H54 (cell line): ENCODE measurements around the gene JAKMIP1.
A peak's percentile ranks its signal among the peaks of the same experiment; 100 is the strongest.
"Not testable (repeated sequence)": the region's sequence is repeated elsewhere in the genome, so short reads cannot be mapped to it uniquely, and the experiment has no call there.

Experiments
- DNase-seq: peaks from one replicate; pipeline ENCODE4 v3.0.0; 2011; ENCODE audit warnings: low spot score, mixed read lengths; ENCODE audit not compliant: insufficient read length
- FAIRE-seq: peaks from 3 replicates; lab custom pipeline; 2011; peaks lifted over from hg19 to GRCh38; lab: Jason Lieb, UNC
- POLR2A ChIP-seq: IDR thresholded peaks from 2 replicates; pipeline ENCODE4 v1.6.1; 2011; ENCODE audit warnings: low read depth, mild to moderate bottlenecking, low read length

Gene JAKMIP1

DNA sequence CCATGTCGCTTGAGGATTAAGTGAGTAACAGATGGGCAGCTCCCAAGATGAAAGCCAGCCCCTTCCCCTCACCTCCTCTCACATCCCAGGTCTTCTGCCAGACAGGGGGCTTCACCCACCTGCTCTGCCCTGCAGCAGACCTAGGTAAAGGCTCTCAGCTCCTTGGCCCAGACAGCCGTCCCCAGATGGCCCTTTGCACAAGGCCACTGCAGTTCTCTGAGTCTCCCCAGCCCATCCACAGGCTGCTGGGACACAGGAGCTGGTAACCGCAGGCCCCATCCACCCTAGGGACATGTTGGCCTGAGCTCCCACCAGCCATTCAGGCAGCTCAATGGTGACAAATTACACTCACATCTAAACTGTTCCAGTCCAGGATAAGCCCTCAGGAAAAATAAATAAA is 197.4 kb downstream of the JAKMIP1 start:
- TF ChIP-seq POLR2A: no peak
- FAIRE-seq (no peak), DNase-seq (no peak)

DNA sequence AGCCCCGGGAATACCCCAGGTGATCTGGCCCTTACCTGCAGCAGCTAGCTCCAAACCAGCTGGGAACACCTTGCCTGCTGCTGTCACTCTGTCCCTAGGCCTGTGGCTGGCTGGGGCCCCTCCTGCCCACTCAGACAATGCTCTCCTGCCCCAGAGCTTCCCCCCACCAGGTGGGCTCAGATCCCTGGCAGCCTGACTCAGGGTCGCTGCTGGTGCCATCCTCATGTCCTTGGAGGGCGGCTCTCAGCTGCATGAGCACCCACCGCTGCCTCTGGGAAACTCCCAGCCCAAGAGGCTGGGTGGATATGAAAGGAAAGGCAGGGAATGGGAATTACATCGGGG is 197.9 kb downstream of the JAKMIP1 start:
- no peak for TF ChIP-seq POLR2A
- DNase-seq: no peak
- no peak for FAIRE-seq

DNA sequence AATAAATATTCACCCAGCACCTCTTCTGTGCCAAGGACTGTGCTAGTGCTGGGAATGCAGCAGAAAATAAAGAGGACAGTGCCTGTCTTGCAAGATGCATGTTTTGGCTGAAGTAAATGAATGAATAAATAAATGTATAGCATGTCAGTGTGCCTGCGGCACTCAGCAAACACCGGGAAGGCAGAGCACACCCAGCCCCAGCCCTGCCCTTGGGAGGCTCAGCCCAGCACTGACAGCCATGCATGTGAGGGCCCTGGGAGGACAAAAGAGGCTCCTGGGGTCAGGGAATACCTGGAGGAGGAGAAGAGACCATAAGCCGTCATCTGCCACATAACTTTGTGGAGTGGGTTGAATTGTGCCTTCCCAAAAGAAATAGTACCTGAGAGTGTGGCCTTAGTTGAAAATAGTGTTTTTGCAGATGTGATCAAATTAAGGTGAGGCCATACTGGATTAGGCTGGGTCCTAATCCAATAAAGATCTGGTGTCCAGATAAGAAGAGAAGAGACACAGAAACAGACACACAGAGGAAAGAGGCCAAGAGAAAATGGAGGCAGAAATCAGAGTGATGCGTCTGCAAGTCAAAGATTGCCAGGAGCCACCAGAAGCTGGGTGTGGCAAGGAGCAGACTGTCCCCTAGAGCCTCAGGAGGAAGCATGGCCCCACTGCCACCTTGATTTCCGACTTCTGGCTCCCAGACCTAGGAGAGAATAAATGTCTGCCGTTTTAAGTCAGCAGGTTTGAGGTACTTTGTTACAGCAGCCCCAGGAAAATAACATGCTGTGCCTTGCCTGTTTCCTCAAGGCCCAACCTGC is 198.5 kb downstream of the JAKMIP1 start:
- TF ChIP-seq POLR2A: no peak
- FAIRE-seq (no peak), DNase-seq (no peak)

DNA sequence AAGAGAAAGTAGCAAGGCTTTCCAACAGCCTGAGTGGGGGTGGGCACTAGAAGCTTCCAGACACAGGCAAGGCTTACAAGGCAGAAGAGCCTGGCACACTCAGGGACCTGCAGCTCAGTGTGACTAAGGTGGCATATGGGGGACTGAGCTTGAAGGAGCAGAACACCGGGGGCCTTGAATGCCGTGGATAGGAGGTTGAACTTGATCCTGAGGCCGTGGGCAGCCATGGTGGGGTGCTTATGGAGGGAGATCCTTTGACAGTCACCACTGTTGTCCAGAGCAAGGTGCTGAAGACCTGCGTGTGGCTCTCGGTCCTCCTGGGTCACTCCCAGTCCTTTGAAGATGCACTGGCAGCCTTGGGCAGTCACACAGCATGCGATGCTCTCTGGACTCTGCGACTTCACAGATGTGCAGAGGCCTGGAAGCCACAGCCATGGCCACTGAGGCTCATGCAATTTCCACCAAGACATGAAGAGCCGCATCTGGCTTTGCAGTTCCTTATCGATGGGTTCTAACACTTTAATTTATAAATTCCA is 200.5 kb downstream of the JAKMIP1 start:
- TF ChIP-seq POLR2A: no peak
- FAIRE-seq: no peak
- no peak for DNase-seq

DNA sequence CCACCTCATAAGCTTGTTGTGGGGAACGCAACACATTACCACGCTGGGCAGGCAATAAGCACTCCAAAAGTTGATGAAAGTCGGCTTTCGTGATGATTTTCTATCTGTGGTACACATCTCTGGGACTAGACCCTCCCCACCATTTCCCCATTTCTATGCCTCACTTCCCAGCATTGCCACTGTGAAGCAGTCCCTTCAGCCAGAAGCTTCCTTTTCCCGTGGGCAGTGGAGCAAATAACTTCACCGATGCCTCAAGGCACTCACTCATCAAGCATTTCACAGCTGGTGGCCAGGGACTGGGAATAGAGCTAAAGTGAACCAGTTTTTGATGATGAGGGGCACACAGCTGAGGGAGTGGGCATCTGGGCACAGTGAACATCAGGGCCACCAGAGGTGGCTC is 201.0 kb downstream of the JAKMIP1 start:
- DNase-seq: no peak
- FAIRE-seq: no peak
- no peak for TF ChIP-seq POLR2A

DNA sequence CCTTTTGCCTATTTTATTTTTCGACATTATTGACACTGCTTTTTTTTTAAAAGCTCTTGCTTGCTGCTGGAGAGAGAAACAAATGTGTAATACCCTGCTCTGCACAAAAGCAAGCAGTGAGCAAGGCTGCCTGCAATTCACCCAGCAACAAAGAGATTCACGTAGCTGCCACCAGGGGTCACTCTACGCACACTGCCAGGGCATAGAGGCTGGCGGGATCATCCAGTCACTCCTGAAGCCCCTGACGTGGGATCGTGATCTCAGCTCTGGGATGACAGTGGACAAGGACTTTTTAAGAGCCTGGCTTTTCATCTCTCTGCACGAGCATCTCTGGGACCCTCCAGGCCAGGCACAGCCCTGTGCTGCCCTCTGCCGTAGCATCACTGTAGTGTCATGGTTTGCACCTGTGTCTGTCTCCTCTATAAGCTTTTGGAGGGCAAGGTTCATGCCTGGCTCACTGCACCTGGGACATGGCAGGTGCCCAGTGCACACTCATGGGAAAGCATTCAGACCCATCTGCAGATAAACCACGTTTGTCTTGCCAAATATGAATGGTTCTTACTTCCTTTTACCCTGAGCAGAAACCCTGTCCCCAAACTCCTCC is 201.9 kb downstream of the JAKMIP1 start:
- TF ChIP-seq POLR2A: no peak
- no peak for FAIRE-seq
- DNase-seq: peak; percentile 81

DNA sequence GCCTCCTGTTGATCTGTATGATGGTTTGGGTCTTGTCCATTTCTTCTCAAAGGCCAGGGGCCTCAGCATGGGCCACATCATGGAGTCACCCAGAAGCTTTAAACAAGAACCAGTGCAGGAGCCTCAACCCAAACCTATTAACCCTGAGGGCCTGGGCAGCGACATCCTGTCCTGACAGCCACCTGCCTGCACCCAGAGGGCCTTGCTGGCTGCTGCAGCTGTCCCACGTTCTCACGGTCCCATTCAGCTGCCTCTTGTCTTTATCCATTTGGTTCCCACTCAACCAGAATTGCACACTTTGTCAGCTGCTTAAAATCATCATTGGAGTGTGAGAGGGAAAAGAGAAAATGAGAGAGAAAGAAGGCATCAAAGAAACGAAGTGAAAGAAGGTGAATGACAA is 203.7 kb downstream of the JAKMIP1 start:
- no peak for FAIRE-seq
- no peak for TF ChIP-seq POLR2A

DNA sequence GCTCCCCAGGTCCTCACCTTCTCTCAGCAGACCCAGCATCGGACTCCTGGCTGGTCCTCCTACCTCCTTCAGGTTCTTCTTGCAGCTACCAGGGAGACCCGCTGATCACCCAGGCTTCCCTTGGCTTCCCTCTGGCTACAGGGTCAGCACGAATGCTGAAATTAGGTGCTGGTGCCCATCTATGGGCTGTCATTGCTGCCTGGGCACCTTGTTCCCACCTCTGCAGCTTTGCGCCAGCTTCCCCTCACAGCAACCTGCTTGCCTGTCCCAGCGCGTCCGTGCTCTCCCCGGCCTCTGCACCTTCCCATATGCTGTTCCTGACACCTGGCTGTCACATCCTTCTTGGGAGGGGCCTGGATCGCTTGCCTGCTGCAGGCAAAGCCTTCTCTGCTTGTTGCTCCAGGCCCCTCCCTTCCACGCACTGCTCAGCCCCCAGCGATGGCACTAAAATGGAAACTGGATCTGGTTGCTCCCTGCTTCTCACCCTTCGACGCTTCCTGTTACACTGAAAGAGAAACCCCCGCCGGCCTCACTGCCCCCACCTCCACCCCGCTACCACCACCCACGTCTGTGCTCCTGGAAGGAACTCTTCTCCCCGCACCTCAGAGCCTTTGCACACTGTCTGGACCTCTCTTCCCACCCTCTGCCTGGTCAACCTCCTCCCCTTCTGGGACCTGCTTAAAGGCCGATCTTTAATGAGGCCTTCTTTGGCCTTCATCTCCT is 204.3 kb downstream of the JAKMIP1 start:
- FAIRE-seq: no peak
- TF ChIP-seq POLR2A: no peak
- no peak for DNase-seq

More for the DNA sequence above, 203.7 kb downstream of the JAKMIP1 start:
- no peak for DNase-seq

DNA sequence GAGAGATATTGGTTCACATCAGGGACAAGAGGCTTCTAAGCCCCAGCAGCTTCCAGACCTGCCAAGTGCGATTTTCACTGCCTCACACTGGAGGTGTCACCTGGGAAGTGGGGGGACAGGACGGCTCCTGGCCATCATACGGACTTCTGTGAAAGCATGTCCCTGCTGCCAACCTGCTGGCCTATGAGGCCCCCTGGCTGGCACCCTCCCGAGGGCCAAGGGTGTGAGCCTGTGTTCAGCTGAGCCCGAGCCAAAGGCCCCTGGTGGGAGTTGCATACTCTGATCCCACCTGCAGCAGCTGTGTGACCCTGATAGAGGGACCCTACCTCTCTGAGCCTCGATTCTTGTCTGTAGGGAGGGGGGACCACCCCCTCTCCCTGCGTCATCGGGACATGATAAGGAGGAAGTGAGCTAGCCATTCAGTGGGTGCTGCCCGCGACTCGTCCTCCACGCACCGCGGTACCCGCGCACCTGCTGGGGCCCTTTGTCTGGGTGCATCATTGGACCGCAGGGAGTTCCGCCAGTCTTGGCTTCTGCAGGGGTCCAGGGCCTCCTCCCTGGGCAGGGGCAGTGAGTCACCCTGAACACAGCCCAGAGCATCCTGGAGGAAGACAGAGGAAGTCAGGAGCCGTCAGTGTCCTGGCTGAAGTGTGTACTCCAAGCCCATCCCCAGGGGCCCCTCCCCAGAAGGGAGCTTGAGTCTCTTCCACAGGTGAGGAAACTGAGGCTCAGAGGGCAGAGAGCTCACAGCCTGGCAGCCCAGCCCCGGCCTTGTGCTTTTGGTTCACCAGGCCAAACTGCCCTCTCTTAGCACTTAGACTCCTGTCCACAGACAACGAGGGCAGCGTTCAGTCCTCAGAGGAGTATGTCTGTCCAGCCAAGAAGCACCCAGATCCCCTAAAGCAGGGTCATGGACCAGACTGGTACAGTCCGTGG is 206.2 kb downstream of the JAKMIP1 start:
- FAIRE-seq: no peak

DNA sequence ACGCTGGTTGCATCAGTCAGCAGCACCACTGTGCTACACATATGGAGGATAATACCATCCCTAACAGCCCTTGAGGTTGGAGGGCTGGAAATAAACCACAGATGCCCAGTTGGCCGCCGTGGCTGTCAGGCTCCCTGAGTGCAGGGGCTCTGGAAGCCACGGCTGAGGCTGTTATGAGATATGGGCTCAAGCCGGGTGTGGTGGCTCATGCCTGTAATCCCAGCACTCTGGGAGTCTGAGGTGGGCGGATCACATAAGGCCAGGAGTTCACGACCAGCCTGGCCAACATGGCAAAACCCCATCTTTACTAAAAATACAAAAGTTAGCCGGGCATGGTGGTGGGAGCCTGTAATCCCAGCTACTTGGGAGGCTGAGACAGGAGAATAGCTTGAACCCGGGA is 207.0 kb downstream of the JAKMIP1 start:
- DNase-seq, FAIRE-seq: not testable (repeated sequence)

More for the DNA sequence above, 206.2 kb downstream of the JAKMIP1 start:
- no peak for TF ChIP-seq POLR2A
- no peak for DNase-seq

DNA sequence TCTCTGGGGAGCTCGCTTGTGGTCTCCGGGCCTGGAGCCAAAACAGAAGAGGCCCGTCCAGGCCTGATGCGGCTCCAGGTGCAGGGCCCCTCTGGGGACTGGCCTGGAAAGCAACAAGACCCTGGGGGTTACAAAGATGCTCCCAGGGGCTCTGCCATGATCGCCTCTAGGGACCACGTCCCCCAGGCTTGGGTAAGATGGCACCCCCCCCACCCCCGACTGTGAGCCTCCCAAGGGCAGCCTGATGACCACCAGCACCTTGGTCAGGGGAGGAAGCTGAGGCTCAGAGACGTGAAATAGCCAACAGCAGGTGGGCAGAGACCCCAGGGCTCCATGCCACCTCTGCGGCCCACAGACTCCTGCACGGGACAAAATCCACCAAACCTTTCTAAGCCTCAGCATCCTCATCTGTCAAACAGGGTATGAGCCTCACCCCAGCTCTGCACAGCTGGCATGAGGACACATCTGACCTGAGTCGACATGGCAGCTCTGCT is 207.5 kb downstream of the JAKMIP1 start:
- TF ChIP-seq POLR2A: no peak
- DNase-seq (no peak), FAIRE-seq (no peak)

DNA sequence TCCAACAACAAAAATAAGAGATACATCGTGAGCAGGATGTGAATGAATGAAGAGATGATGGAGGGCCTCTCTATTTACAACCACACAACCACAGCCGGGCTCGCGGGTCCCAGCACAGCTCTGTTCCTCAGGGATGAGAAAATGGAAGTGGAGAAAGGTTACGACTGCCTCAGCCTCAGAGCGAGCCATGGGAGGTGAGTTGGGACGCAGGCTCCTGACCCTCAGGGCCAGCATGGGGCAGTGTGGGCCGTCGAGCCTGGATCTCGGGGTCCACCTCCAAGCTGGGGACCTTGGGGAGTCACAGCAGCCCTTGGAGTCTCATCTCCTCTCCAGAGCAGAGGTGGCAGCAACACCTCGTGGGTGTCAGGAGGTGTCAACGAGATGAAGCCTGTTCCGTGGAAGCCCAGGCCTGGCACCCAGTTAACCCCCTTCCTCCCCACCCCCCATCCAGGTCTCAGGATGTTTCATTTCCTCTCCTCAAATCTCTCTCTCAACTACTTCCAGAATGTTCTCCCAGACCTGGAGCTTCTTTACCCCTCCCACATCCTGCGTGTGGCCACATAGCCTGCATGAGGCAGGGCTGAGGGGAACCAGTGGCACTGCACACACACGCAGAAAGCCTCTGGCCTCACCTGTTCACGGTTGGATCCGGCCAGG is 208.1 kb downstream of the JAKMIP1 start:
- TF ChIP-seq POLR2A: no peak
- no peak for DNase-seq
- no peak for FAIRE-seq
